ENCODE results near the gene RFX2.
"Not testable (repeated sequence)": the region's sequence is repeated elsewhere in the genome, so short reads cannot be mapped to it uniquely, and the experiment has no call there.

Gene RFX2

DNA sequence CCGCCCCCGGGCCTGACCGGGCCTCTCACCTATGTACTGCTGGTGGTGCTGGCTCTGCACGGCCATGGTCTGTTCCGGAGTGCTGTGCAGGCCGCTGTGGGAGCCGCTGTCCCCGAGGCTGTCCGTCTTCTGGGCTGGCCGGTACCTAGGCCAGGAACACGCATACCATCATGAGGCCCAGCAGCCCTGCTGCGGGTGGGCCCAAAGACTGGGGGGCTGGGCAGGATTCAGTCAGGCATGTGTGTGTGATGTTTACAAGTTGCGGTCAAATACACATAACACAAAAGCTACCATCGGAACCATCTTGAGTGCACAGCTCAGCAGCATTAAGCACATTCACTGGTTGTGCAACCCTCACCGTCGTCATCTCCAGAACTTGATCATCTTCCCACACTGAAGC lies 100.2 kb downstream of the RFX2 start:
- DNase-seq: no peak

DNA sequence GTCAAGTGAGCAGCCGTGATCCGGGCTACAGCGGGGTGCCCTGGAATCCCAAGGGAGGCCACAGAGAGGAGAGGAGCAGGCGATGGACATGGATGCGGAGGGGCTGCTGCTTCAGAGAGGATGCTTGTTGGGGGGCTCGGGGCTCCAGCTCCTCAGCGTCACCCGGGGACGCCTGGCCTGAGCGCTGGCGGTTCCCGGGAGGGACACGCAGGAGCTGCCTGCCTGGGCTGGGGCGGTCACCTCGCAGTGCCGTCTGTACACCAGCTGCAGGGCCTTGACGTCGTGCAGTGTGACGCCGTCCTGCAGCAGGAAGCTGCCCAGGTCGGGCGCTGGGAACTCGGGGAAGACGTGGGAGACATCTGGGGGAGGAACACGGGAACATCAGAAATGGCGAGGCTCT lies 102.4 kb downstream of the RFX2 start:
- no peak for DNase-seq

DNA sequence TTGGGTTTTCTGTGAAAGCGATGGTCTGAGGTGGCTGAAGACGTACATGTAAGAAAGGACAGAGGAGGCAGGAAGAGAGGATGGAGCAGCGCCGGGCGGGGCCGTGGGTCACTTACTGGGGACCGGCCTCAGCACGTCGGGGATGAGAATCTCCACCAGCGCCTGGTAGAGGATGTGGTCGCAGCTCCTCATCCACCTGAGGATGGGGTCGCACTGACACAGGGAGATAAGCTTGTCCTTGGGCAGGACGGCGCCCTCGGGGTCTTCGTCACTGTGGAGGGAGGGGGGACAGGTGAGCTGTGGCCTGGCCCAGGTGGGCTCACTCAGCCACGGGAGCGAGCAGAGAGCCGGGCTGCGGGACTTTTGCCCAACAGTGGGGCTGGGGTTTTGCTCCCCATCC lies 103.4 kb downstream of the RFX2 start:
- no peak for DNase-seq

DNA sequence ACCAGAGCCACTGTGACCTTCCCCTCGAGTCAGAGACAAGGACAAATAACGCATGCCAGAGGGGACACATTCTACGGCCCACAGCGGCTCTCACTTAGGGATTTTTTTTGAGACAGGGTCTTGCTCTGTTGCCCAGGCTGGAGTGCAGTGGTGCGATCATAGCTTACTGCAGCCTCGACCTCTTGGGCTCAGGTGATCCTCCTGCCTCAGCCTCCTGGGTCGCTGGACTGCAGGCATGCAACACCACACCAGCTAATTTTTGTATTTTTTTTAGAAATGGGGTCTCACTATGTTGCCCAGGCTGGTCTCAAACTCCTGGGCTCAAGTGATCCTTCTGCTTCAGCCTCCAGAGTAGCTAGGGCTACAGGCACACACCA lies 104.2 kb downstream of the RFX2 start:
- DNase-seq: not testable (repeated sequence)

DNA sequence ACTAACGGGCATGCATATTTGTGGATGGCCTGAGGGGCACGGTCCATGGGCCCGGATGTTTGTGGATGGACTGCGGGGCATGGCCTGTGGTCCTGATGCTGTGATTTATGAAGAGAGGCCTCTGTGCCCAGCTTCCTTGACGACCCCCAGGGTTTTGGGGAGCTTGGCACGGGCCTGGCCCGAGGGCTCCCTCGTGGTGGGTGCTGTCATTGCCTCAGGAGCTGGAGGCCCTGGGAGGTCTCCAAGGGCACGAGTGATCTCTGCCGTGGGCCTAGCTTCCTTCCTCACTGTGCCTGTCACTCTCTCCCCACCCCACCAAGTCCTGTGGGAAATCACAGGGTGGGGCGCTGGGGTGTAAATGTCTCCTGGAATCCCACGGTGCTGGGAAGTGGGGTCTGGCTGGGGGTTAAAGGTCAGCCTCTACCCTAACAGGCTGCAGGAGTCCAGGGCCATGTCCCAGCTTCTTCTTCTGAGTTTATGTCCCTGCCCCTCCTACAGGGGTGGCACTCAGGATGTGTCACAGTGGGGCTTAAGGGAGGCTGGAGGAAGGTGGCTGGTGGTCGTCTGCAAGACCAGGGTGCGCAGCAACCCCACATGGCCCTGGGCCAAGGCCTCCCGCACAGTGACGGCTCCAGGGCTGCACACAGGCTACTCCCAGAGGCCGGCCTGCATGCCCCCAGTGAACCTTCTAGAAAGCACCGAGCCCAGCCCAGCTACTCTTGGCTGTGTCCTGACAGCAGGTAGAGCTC lies 104.8 kb downstream of the RFX2 start:
- DNase-seq: no peak

DNA sequence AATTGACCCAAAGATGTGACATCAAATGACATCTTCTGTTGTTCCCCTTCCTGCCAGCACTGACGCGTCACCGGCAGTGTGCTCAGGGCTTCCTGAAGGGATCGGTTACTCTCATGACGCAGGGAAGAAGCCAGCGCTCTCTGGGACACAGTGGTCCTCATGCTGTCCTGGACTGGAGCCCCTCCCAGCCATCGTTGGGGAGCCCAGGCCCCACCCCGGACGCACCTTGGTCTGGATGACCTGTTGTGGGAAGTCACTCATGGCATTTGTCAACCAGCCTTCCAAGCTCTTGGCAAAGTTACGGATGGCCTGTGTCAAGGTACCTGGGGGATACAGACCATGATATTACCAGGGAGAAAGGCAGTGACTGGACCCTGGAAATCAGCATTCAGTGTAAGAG lies 106.3 kb downstream of the RFX2 start:
- DNase-seq: no peak

DNA sequence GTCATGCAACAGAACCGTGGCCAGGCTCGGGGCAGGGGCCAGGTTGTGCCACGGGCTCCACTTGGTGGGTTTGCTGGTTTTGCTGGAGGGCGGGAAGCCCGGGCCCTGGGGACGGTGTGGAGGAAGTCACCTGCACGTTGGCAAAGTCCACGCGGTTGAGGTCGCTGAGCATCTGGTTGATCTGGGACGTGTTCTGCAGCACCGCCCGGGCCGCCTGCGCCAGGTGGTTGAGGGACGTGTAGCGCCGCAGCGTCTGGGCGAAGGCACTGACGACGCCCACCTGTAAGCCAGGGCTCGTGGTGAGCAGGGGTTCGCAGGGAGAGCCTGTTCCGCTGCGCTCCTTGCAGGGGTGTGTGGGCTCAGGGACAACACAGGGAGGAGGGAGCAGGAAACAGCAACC lies 107.7 kb downstream of the RFX2 start:
- no peak for DNase-seq

DNA sequence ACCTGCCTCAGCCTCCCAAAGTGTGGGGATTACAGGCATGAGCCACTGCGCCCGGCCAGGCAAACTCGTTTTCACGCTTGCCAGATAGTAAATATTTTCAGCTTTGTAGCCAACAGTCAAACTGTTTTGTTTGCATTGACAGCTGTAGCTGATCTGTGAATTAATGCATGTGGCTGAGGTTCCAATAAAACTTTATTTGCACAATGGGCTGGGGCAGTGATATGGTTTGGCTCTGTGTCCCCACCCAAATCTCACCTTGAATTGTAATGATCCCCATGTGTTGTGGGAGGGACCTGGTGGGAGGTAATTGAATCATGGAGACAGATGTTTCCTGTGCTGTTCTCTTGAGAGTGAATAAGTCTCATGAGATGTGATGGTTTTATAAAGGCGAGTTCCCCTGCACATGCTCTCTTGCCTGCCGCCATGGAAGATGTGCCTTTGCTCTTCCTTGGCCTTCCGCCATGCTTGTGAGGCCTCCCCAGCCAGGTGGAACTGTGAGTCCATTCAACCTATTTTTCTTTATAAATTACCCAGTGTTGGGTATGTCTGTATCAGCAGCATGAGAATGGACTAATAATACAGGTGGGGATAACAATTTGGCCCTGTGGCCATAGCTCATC lies 110.0 kb downstream of the RFX2 start:
- no peak for DNase-seq

DNA sequence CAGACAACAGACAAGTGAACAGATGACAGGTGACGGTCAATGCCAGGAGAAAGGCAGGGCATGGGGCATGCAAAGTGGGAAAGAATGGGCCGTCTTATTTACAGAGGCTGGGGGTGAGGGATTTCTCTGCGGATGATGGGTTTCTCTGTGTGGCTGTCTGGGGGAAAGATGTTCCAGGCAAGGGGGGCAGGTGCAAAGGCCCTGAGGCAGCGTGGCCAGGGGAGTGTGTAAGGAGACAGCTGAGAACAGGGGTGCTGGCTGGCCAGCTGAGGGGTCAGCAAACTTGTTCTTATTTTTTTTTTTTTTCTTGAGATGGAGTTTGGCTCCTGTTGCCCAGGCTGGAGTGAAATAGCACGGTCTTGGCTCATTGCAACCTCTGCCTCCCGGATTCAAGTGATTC lies 110.6 kb downstream of the RFX2 start:
- no peak for DNase-seq

DNA sequence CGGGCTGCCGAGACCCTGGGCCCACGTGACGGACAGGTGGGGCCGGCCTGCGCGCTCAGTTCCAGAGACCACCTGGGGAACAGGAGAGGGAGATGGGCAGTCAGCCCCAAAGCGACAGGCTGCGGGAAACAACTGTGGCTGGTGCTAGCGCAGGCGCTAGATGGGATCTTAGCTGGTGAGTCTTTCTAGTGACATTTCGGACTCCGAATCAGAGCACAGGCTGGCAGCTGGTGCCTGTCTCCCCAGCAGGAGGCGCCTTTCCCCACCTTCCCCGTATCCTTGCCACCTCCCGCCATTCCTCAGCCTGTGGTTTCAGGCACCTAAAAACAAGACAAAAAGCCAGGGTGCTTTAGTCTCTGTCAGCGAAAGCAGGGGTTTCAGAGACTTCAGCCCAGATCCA lies 112.9 kb downstream of the RFX2 start:
- no peak for DNase-seq

DNA sequence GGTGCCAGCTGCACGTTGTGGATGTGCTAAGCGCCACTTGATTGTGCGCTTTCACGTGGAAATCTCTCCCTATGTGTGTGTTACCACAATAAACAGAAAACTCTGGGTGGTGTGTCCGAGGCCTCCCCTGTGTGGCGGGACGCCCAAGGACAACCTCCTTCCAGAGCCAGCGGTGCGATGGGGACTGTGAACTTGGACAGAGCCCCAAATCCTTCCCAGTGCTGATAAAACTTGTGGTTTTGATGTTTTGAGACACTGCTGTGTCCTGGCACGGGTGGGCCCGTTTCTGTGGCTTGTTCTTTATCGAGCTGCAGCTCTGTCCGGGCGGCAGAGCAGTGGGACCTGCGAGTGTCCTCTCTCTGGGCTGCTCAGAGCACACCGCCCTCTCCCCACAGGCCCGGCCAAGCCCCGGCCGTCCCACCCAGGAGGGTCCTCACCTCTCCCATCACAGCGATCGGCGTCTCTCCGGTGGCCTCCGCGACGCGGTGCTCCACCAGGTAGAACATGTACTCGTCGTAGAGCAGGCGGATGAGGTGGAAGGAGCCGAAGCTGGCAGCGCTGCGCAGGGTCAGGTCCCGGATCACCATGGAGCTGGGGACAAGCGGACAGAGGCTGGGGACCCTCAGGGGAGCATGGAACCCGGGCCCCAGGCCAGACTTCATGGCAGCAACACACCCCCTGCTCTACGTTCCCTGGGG lies 113.5 kb downstream of the RFX2 start:
- no peak for DNase-seq

DNA sequence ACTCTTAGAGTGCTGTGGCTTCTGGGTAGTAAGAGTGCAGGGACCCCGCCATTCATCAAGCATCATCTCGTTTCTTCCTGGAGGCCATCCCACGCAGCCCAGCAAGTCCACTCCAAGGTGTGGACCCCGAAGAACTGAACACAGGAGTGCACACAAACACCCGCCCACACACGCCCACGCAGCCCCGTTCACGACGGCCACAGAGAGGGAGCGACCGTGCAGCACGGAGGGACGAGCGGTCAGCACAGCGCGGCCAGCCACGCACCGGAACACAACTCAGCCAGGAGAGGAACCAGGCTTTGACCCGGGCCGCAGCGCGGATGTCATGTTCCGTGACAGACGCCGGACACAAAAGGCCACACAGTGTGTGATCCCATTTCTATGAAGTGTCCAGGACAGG lies 114.2 kb downstream of the RFX2 start:
- no peak for DNase-seq

DNA sequence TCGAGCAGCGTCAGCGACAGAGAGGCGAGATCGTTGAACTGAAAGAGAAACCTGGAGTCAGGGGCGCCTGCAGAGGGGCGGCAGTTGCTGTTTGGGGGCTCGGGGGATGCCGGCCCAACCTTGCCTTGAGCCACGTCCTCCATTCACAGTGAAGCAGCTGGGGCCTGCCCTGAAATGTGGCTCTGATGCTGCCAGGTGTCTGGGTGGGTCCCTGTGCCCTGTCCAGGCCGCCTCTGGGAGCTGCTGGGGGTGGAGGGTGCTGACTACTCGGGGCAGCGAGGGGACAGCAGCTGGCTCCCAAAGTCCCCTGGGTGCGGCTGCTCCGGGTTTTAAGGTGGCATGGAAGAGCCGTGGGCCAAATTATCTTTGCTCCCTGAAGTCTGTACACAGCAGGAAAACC lies 114.7 kb downstream of the RFX2 start:
- no peak for DNase-seq

DNA sequence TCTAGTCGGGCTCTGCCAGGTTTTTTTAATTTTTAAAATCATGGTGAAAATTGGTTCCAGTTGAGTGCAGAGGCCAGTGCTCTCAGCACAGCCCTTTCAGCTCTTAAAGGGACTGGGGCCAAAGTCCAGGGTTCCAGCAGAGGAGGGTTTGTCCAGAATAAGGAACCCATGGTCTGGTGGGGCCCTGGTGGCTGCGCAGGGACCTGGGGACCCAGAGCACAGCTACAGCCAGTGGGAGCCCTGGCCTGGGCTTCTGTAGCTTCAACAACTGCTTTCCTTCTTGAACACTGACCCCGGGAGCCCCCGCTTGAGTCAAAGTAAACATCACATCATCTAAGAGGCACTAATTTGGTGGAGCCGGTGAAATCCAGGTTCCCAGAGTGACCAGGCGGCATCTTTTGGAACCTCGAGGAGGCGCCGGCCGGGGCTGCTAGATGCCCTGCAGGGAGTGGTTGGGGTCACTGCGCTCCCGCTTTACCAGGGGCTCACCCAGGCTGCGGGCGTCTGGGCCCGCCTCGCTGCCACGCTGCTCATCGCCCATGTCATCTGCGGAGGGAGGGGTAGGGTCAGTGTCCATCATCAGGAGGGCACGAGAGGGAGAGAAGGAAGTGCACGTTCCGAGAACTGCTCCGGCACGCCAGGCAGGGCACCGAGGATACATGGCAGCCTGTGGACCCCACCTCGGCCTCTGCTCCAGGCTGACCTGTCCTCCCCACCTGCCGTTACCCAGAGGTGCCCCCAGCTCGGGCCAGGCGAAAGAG lies 115.7 kb downstream of the RFX2 start:
- DNase-seq: no peak

DNA sequence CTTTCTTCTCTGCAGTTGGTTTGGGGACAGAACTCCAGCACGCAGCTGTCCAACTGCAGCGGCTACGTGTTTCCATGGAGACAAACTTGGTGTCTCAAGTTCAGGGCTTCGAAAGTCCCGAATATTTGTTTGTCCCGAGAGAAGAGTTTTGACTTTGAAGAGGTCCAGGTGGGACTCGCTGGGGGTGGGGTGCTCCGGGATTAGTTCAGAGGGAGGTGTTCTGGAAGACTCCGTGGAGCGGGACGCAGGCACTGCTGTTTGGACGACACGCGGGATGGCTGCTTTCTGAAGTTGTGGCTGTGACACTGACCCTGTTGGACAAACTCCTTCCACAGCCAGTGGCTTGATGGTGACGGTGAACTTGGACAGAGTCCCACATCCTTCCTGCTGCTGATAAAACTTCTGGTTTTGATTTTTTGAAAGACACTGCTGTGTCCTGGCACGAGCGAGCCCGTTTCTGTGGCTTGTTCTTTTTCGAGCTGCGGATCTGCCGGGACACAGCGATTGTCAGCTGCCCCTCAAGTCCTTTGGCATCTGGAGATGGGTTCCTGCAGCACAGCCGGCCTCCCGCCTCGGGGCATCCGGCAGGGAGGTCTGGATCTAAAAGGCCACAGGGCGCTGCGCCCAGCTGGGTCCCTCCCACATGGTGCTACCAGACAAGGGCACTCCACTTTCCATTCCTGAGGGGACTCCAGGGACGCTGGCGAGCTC lies 116.5 kb downstream of the RFX2 start:
- DNase-seq: no peak

DNA sequence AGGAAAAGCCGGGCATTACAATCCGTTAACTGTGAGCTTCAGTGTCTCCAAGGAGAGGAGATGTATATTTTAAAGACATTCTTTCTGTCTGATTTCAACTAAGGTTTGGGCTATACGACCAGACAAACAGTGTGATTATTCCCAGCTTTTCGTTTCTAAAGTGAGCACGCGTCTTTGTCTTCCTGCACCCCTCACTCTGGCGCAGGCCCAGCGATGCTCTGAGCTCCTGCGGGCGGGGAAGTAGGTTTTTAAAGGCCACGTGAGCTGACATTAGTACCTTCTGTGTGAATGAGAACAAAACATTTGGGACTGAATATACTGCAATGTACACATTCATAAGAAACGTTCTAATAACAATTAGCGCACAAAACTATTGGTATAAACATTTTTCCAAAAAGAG lies 117.1 kb downstream of the RFX2 start:
- no peak for DNase-seq

DNA sequence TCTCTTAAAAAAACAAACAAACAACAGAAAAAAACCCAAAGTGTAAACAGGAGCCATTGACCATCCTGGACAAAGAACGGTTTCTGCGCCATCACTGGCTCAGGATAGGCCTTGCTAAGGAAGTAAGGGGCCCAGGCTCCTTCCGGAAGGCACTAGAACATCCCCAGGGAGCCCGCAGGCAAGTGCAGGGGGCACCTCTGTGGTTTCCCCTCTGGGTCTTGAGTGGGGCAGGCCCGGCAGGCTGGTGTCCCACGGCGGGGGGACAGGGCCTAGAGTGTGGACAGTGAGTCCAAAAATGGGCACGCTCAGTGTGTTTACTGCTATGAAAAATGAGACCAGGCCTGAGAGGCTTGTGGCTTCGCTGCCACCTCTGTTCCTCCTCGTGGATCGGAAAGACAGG lies 117.5 kb downstream of the RFX2 start:
- DNase-seq: no peak

DNA sequence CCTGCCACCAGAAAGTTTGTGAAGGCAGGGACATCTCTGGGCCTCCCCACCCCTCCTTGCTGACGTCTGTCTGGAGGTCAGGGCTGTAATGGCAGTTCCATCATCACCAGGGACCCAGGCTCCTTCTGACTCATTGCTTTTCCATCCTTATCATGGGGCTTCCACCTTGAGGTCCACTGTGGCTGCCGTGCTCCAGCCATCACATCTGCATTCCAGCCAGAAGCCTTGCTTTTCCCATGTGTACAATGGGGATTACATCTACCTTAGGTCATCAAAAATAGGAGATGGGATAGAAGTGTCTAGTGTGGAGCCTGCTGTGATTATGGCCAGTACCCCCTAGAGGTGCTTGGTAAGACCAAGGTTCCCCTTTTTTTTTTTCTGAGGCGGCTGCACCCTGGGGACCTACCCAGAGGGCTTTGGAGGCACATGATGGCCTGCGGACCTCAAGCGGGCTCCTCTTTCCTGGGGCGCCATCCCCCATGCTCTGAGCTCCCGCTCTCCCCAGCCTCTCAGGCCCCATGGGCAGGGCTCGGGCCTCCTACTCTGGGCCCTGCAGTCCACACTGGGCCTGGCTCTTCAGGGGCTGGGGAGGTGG lies 119.0 kb downstream of the RFX2 start:
- DNase-seq: no peak

DNA sequence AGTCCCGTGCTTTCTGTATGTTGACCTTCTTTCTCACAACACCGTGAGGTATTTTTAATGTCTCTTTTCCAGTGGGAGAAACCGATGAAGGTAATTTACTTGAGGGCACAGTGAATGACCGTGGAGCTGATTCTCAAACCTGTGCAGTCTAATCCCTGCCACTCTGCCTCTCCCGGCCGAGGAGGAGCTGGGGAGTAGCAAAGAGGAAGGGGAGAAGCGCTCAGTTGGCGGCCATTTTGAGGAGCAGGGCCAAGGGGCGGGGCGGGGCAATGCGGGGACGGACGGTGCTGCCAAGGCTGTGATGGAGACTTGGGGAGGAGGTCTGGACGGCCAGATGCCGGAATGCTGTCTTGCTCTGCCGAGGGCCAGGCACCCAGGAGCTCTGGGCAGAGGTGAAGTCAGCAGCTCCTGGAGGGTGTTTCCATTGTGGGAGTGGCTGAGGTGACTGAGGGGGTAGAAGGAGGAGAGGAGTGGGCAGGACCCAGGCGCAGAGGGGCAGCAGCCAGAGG lies 120.0 kb downstream of the RFX2 start:
- DNase-seq: no peak

DNA sequence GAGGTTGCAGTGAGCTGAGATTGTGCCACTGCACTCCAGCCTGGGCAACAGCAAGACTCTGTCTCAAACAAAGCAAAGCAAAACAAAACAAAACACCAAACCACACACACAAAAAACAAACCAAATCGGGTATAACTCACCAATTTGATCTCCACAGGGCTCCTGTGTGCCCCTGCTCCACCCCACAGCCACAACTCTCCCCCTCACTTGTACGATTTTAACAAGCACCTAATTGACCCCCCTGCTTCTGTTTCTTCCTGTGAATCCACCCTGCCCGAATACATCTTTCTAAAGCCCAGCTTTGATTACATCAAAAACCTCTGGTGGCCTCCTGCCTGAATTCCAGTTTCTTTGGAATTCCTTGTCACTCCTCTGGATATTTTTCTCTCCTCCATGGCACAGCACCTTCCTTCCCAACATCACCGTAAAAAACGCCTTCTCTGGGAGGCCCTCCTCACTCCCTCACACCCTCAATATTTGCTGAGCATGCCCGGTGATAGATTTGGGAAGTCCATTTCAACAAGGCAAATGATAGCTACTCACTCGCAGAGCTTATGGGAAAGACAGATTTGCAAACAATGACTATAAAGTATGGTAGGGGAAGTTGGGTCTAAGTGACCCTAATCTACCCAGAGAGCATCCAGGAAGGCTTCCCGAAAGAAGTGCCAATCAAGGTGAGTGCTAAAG lies 120.8 kb downstream of the RFX2 start:
- DNase-seq: no peak

DNA sequence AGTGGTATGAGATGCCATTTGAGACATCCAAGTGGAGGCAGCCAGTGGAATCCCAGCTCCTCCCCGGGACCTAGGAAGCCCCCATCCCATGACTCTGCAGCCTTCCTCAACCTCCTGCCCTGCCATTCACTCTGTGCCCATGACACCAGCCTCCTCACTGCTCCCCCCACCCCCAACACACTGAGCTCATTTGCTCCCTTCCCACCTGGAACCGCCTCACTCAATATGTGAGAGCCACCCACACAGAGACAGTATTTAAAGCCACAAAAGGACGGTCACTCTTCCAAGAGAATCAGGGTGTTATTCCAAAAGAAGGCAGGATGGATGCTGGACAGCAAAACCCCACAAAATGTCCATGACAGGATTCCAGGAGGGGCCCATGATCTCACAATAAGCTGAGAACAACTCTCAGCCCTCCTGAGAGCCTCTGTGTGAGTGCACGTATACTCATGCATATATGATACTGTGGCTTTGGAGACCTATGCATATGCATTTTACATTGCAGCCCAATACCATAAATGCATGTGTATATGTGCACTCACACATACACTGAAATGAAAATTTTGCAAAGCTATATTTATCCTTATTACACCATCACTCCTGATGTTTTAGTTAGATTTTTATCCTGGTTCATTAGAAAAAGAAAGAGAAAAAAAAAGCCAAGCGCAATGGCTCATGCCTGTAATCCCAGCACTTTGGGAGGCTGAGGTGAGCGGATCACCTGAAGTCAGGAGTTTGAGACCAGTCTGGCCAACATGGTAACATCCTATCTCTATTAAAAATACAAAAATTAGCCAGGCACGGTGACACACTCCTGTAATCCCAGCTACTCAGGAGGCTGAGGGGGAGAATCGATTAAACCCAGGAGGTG lies 121.5 kb downstream of the RFX2 start:
- DNase-seq: no peak

All from NCI-H1105 (cell line).